SU-DHL-6 (cell line): ENCODE results near the gene SLC37A3.

Experiments used
- H2AFZ ChIP-seq: fragments of 200-600 bp; sonication (generic); 2 replicates; pipeline ENCODE4 v1.6.1; 2014; ENCODE audit warnings: low read depth, mild to moderate bottlenecking, moderate library complexity, mixed read lengths, antibody characterized with exemption, low read length; ENCODE audit not compliant: severe bottlenecking
- H3F3A ChIP-seq: fragments of 200-600 bp; shearing (Covaris generic); 2 replicates; pipeline ENCODE4 v1.6.0; 2016; ENCODE audit warnings: antibody characterized with exemption, mild to moderate bottlenecking; ENCODE audit not compliant: insufficient read depth
- H3K27ac ChIP-seq: fragments of 200-600 bp; sonication (generic); 2 replicates; pipeline ENCODE4 v1.5.1; 2016; ENCODE audit warnings: low read depth, mild to moderate bottlenecking, low read length, moderate library complexity, mixed read lengths
- H3K27me3 ChIP-seq: fragments of 200-600 bp; sonication (generic), shearing (Covaris generic); 2 replicates; pipeline ENCODE4 v1.6.0; 2014; ENCODE audit warnings: mild to moderate bottlenecking, low read length
- H3K36me3 ChIP-seq: fragments of 200-600 bp; sonication (generic); 2 replicates; pipeline ENCODE4 v1.6.1; 2014; ENCODE audit warnings: mild to moderate bottlenecking, low read length, mixed read lengths
- H3K4me2 ChIP-seq: fragments of 300-600, 200-600 bp; shearing (Covaris generic), sonication (generic); 2 replicates; pipeline ENCODE4 v1.6.0; 2014; ENCODE audit warnings: low read length, low read depth, mild to moderate bottlenecking; ENCODE audit not compliant: poor library complexity, severe bottlenecking
- H3K4me3 ChIP-seq: fragments of 200-600 bp; sonication (generic); 2 replicates; pipeline ENCODE4 v1.5.1; 2014; ENCODE audit warnings: antibody characterized with exemption, low read length, mild to moderate bottlenecking, mixed read lengths; ENCODE audit not compliant: insufficient read depth, poor library complexity, severe bottlenecking
- H3K79me2 ChIP-seq: fragments of 200-600 bp; sonication (generic); 2 replicates; pipeline ENCODE4 v1.6.1; 2014; ENCODE audit warnings: mild to moderate bottlenecking, low read length, moderate library complexity; ENCODE audit not compliant: insufficient read depth
- H3K9ac ChIP-seq: fragments of 200-600 bp; sonication (generic); 2 replicates; pipeline ENCODE4 v1.7.0; 2014; ENCODE audit warnings: mild to moderate bottlenecking, low read length
- H3K9me2 ChIP-seq: fragments of 200-600 bp; sonication (generic); replicated peaks from 2 replicates; pipeline ENCODE4 v1.6.1; 2014; ENCODE audit warnings: low read length; ENCODE audit not compliant: insufficient read depth
- H3K9me3 ChIP-seq: fragments of 200-600 bp; sonication (generic); 2 replicates; pipeline ENCODE4 v1.6.1; 2014; ENCODE audit warnings: low read length, mixed read lengths; ENCODE audit not compliant: insufficient read depth
- H4K20me1 ChIP-seq: fragments of 200-600 bp; sonication (generic); 2 replicates; pipeline ENCODE4 v1.6.1; 2014; ENCODE audit warnings: low read depth, mild to moderate bottlenecking, antibody characterized with exemption, low read length, moderate library complexity, mixed read lengths
- CTCF ChIP-seq: fragments of 200-600 bp; sonication (generic); IDR thresholded peaks from one replicate; pipeline ENCODE4 v1.5.1; 2017; ENCODE audit warnings: antibody characterized with exemption, mild to moderate bottlenecking, low read length, moderate library complexity; ENCODE audit not compliant: insufficient read depth, poor library complexity, severe bottlenecking
- EZH2phosphoT487 ChIP-seq: fragments of 200-600 bp; sonication (generic), shearing (Covaris generic); conservative IDR thresholded peaks from 2 replicates; pipeline ENCODE4 v1.6.1; 2018; ENCODE audit warnings: mild to moderate bottlenecking, antibody characterized with exemption, low read length, moderate library complexity, mixed read lengths

SLC37A3 gene

GRCh38 chr7:140334341-140335057, 63.8 kb downstream of the SLC37A3 start:
- Histone ChIP-seq H3K27me3 (no peaks in the 10 kb centered on the region), H3F3A (no peaks in the 10 kb centered on the region), H3K4me3 (no peak overlapping the region), H3K9ac (no peak overlapping the region), H4K20me1 (no peaks in the 10 kb centered on the region), H3K9me3 (no peaks in the 10 kb centered on the region), H3K4me2 (no peak overlapping the region), H3K79me2 (no peaks in the 10 kb centered on the region), H2AFZ (no peak overlapping the region), H3K36me3 (no peaks in the 10 kb centered on the region), H3K9me2 (no peaks in the 10 kb centered on the region), H3K27ac (no peak overlapping the region)
- TF ChIP-seq CTCF (no peak), EZH2phosphoT487 (no peak)

GRCh38 chr7:140333686-140334085, 64.6 kb downstream of the SLC37A3 start:
- TF ChIP-seq CTCF (no peak), EZH2phosphoT487 (no peak)
- Histone ChIP-seq H3K4me2 (no peak overlapping the region), H3K27me3 (no peaks in the 10 kb centered on the region), H2AFZ (no peak overlapping the region), H4K20me1 (no peaks in the 10 kb centered on the region), H3K9me2 (no peaks in the 10 kb centered on the region), H3K36me3 (no peaks in the 10 kb centered on the region), H3K27ac (no peak overlapping the region), H3K4me3 (no peak overlapping the region), H3F3A (no peaks in the 10 kb centered on the region), H3K79me2 (no peaks in the 10 kb centered on the region), H3K9ac (no peak overlapping the region), H3K9me3 (no peaks in the 10 kb centered on the region)

DNA sequence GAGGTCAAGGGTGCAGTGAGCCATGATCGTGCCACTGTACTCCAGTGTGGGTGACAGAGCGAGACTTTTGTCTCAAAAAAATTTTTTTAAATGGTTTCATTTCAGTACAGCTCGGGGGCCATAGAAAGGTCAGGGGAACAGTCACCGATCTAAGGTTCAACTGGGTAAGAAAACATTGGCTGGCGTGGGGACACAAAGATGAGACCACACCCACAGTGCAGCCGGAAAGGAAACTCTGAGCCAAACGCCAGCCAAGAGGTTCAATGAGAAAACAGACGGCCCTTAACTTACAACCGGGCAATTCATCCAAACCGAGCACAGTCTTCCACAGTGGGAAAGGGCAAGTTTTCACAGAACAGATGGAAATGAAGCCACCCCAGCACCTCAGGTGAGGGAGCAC, 65.1 kb downstream of the SLC37A3 start:
- H3K27me3 ChIP-seq = no peaks in the 10 kb centered on the region
- H3K36me3 ChIP-seq = no peaks in the 10 kb centered on the region
- no peak overlapping the region for H2AFZ ChIP-seq
- H3K79me2 ChIP-seq = no peaks in the 10 kb centered on the region
- H3K27ac ChIP-seq = no peak overlapping the region
- TF ChIP-seq EZH2phosphoT487 = no peak
- no peak for TF ChIP-seq CTCF
- H4K20me1 ChIP-seq = no peaks in the 10 kb centered on the region
- H3K9ac ChIP-seq = no peak overlapping the region
- H3F3A ChIP-seq = no peaks in the 10 kb centered on the region
- no peak overlapping the region for H3K4me3 ChIP-seq
- H3K9me2 ChIP-seq = no peaks in the 10 kb centered on the region
- no peaks in the 10 kb centered on the region for H3K9me3 ChIP-seq
- no peak overlapping the region for H3K4me2 ChIP-seq
